A549 treated with RU486 at 1 μM for 4 hours (cell line): Measurements from ENCODE around the gene FBXL20. TPM values are rescaled to one million over a fixed set of nuclear protein-coding genes. Genes with fewer than 3 reads are reported as not detected.

Source experiments
- total RNA-seq: library from RNA; stranded (reverse); fragments of 200-300 nt; extraction: Qiagen RNA extraction; gene quantifications from 5 replicates; pipeline ENCODE4 v1.2.3, GENCODE V29; 2022; ENCODE audit warnings: low read depth

FBXL20 gene
- 6.3 to 8.6 TPM (median 8.1 TPM) in 5 replicates for total RNA-seq

GRCh38 chr17:39401412-39402243 lies at the start of gene FBXL20:
Gene FBXL20, minus strand, starts transcription at chr17:39401626. Its CDS starts 224 bp downstream, at chr17:39401402.

DNA sequence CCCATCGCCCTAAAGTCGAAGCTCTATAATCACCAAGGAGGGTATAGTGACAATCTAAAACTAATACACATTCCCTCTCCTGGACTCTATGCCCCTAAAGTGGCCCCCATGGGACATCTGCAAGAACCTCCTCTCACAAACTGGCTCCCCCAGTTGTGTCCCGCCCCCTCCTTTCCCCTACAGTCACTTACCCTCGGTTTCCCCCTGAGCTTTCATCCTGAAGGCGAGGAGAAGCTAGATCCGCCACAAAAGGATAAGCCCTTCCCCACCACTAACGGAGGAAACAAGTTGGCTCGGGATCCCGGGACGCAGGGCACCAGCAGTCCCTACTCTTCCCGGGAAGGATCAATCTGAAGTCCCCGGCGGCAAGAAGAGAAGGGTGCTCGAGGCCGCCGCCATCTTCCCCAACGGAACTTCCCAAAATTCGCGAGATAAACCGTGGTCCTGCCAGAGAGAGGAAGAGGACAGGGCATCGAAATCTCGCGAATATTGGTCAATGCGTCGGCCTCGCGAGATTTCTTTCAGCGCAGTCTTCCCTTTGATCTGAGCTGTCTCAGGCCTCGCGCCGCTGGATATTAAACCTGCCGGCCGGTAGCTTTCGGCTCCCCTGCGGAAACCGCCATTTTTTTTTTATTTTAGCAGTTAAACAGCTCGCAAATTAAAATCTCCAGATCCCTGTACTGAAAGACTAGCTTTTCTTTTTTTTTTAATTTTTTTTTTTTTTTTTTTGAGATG lies 49.6 kb upstream of the FBXL20 start, which contains the start of gene MED1:
Gene MED1 (minus strand): TSS at position 417 of the 735 bp plus-strand sequence. CDS start 201 bp downstream, at position 216.

DNA sequence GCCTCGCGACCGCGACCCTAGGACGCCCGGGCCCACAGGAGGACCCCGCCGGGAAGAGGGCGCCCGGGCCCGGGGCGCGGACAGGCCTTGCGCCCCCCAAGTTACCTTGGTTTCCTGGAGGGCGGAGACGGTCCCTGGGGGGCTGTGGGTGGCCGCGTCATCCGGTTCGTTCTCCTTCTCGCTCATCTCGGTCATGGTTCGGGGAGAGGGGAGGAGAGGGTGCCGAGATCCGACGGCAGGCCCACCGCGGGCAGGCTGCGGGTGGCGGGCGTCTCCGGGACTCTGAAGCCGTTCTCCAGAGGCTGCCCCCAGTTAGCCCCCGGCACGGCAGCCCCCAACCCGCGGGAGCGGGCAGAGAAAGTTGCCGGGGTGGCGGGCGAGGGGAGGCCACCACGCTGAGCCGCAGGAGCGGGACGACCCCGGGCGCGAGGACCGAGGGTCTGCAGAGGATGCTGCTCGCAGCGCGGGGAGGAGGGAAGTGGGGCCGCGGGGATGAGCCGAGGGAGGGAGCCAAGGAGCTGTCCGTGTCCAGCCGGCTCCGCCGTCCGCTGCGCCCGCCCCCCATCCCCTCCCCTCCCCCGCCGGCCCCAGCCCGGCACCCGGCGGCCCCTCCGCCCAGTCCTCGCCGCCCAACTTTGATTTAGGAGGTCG lies 176.0 kb downstream of the FBXL20 start, which contains the start of gene STAC2:
Gene STAC2 (minus strand): TSS at position 638 of the 651 bp plus-strand sequence. CDS start 443 bp downstream, at position 195.

Other genes with a start within 250 kb of the FBXL20 start
- 0.09 to 0.86 TPM (median 0.37 TPM) in 4 of 5 replicates, not detected in the other for gene PLXDC1, start 250.0 kb downstream of the FBXL20 start, total RNA-seq
- not detected in 5 replicates for gene ARL5C, start 235.5 kb downstream of the FBXL20 start, total RNA-seq
- 4.5 to 5.5 TPM (median 5.2 TPM) in 5 replicates for gene CACNB1, start 204.0 kb downstream of the FBXL20 start, total RNA-seq
- gene RPL19, start 201.3 kb downstream of the FBXL20 start, total RNA-seq = 3,980 to 4,440 TPM (median 4,050 TPM) in 5 replicates
- 0.12 to 0.34 TPM (median 0.21 TPM) in 5 replicates for gene STAC2, start 175.7 kb downstream of the FBXL20 start, total RNA-seq
- 24.9 to 34.8 TPM (median 32.9 TPM) in 5 replicates for gene MED1, start 49.6 kb upstream of the FBXL20 start, total RNA-seq
- 29.3 to 38.4 TPM (median 36.1 TPM) in 5 replicates for gene CDK12, start 59.9 kb upstream of the FBXL20 start, total RNA-seq
- gene NEUROD2, start 206.3 kb upstream of the FBXL20 start, total RNA-seq = not detected in 5 replicates
- gene PPP1R1B, start 225.3 kb upstream of the FBXL20 start, total RNA-seq = 0.13 TPM in 1 of 5 replicates, not detected in the others
- 40.5 to 62.3 TPM (median 55.7 TPM) in 5 replicates for gene STARD3, start 235.5 kb upstream of the FBXL20 start, total RNA-seq